Endothelial cell of umbilical vein (primary cell): ENCODE measurements around the gene ZNF557. TPM values are rescaled to one million over a fixed set of nuclear protein-coding genes. Genes with fewer than 3 reads are reported as not detected.
"Not testable (repeated sequence)": the region's sequence is repeated elsewhere in the genome, so short reads cannot be mapped to it uniquely, and the experiment has no call there.

Experiments
- BruUV-seq: library from RNA; stranded (reverse); fragments of 400-500 nt; replicated peaks from 2 replicates; lab custom pipeline; 2021; lab: Mats Ljungman, UMichigan
- CTCF ChIA-PET: fragments of 300-600, 350-600 bp; sonication (Branson Sonifier 250); formaldehyde crosslinking; loops from one replicate; lab custom pipeline; 2021; ENCODE audit warnings: antibody characterized with exemption, inconsistent platforms; lab: Charles Lee
- POLR2A ChIA-PET: fragments of 300-600, 350-600 bp; sonication (Branson Sonifier 250); formaldehyde crosslinking; loops from one replicate; lab custom pipeline; 2021; ENCODE audit warnings: antibody characterized with exemption, inconsistent platforms; lab: Charles Lee
- DNase-seq: peaks from one replicate; pipeline ENCODE4 v3.0.0-alpha.2; 2011; ENCODE audit warnings: low read depth, low spot score
- FAIRE-seq: peaks from 2 replicates; lab custom pipeline; 2011; peaks lifted over from hg19 to GRCh38; lab: Jason Lieb, UNC
- H2AFZ ChIP-seq: 2 replicates; pipeline ENCODE4 v1.6.0; 2012; ENCODE audit warnings: low read depth, low read length, control low read depth, inconsistent platforms
- H3K27ac ChIP-seq: 2 replicates; pipeline ENCODE4 v1.5.1; 2011; ENCODE audit warnings: low read depth, mild to moderate bottlenecking, control low read depth, low read length, moderate library complexity; ENCODE audit not compliant: insufficient read depth
- H3K27me3 ChIP-seq, 2 experiments: 2 replicates each; pipeline versions ENCODE4 v1.6.0 to v1.6.1; 2011; ENCODE audit warnings: low read length in 2 of 2, mixed read lengths in 1 of 2; ENCODE audit not compliant: control insufficient read depth in 2 of 2, insufficient read depth in 2 of 2
- H3K36me3 ChIP-seq, 2 experiments: 2 replicates in 1 of 2; 3 replicates in 1 of 2; pipeline ENCODE4 v1.5.1; 2011; ENCODE audit warnings: low read length in 2 of 2, mild to moderate bottlenecking in 1 of 2, moderate library complexity in 1 of 2; ENCODE audit not compliant: control insufficient read depth in 2 of 2, insufficient read depth in 2 of 2; ENCODE audit errors: extremely low read depth in 1 of 2
- H3K4me1 ChIP-seq: 3 replicates; pipeline ENCODE4 v1.5.1; 2011; ENCODE audit warnings: mild to moderate bottlenecking, low read length; ENCODE audit not compliant: control insufficient read depth, insufficient read depth; ENCODE audit errors: extremely low read depth
- H3K4me2 ChIP-seq: 2 replicates; pipeline ENCODE4 v1.6.1; 2011; ENCODE audit warnings: low read length, control low read depth, mixed read lengths; ENCODE audit not compliant: insufficient read depth
- H3K4me3 ChIP-seq, 3 experiments: fragments of 200-600 bp in 1 of 3; sonication (generic), shearing (Covaris generic) in 1 of 3; replicated peaks in 1 of 3; 2 replicates each; pipeline ENCODE4 v1.5.1; 2011 to 2016; ENCODE audit warnings: control low read depth in 3 of 3, low read length in 3 of 3, mild to moderate bottlenecking in 2 of 3, inconsistent platforms in 1 of 3, low read depth in 1 of 3, moderate library complexity in 1 of 3; ENCODE audit not compliant: insufficient read depth in 1 of 3
- H3K79me2 ChIP-seq: 2 replicates; pipeline ENCODE4 v1.6.0; 2012; ENCODE audit warnings: low read length, inconsistent platforms; ENCODE audit not compliant: control insufficient read depth, insufficient read depth
- H3K9ac ChIP-seq: replicated peaks from 2 replicates; pipeline ENCODE3; 2011; ENCODE audit warnings: low read length, control low read depth; ENCODE audit not compliant: insufficient read depth; ENCODE audit errors: extremely low read depth
- H3K9me1 ChIP-seq: replicated peaks from 3 replicates; pipeline ENCODE4 v1.6.0; 2011; ENCODE audit warnings: mild to moderate bottlenecking, low read length; ENCODE audit not compliant: control insufficient read depth, insufficient read depth; ENCODE audit errors: extremely low read depth
- H3K9me3 ChIP-seq: replicated peaks from 2 replicates; pipeline ENCODE4 v1.5.1; 2012; ENCODE audit warnings: low read length, inconsistent platforms; ENCODE audit not compliant: control insufficient read depth, insufficient read depth
- H4K20me1 ChIP-seq: replicated peaks from 2 replicates; pipeline ENCODE3; 2011; ENCODE audit warnings: mild to moderate bottlenecking, low read length; ENCODE audit not compliant: control insufficient read depth, insufficient read depth; ENCODE audit errors: extremely low read depth
- CTCF ChIP-seq, 2 donors: IDR thresholded peaks; 1 replicate in 1 of 2; 2 replicates in 1 of 2; pipeline ENCODE4 v1.5.1; 2011; ENCODE audit warnings: low read length in 2 of 2, mild to moderate bottlenecking in 2 of 2, moderate library complexity in 2 of 2, control low read depth in 1 of 2, inconsistent platforms in 1 of 2, low read depth in 1 of 2; ENCODE audit not compliant: insufficient read depth in 1 of 2; ENCODE audit errors: extremely low read depth in 1 of 2
- EZH2 ChIP-seq: IDR thresholded peaks from 2 replicates; pipeline ENCODE4 v1.6.1; 2012; ENCODE audit warnings: borderline replicate concordance, low read depth, mild to moderate bottlenecking, moderate library complexity, low read length, inconsistent platforms; ENCODE audit not compliant: severe bottlenecking
- FOS ChIP-seq: IDR thresholded peaks from 2 replicates; pipeline ENCODE4 v1.6.1; 2011; ENCODE audit warnings: mild to moderate bottlenecking, low read length, moderate library complexity, borderline replicate concordance; ENCODE audit not compliant: insufficient read depth
- GATA2 ChIP-seq: IDR thresholded peaks from 2 replicates; pipeline ENCODE4 v1.7.0; 2011; ENCODE audit warnings: low read depth, mild to moderate bottlenecking, moderate library complexity, mixed read lengths, low read length; ENCODE audit not compliant: insufficient read length, insufficient read depth
- JUN ChIP-seq: IDR thresholded peaks from 2 replicates; pipeline ENCODE4 v1.6.1; 2011; ENCODE audit warnings: borderline replicate concordance, low read depth; ENCODE audit not compliant: insufficient read length, insufficient read depth
- MAX ChIP-seq: IDR thresholded peaks from 2 replicates; pipeline ENCODE4 v1.6.1; 2011; ENCODE audit not compliant: insufficient read depth, insufficient read length
- MYC ChIP-seq: IDR thresholded peaks from one replicate; pipeline ENCODE4 v1.6.1; 2011; ENCODE audit warnings: mild to moderate bottlenecking, low read depth, low read length
- POLR2A ChIP-seq: IDR thresholded peaks from 2 replicates; pipeline ENCODE4 v1.6.1; 2012; ENCODE audit warnings: low read depth, mild to moderate bottlenecking, control low read depth, low read length
- POLR2AphosphoS5 ChIP-seq: IDR thresholded peaks from 2 replicates; pipeline ENCODE4 v1.6.1; 2012; ENCODE audit warnings: low read depth, mild to moderate bottlenecking, control low read depth, low read length, moderate library complexity; ENCODE audit not compliant: insufficient read depth
- dilution Hi-C: fragments of 300-500 bp; cut with MboI; formaldehyde crosslinking; loops from one replicate; pipeline ENCODE4 v1.15.0; 2019; ENCODE audit warnings: low sequenced_read_pairs; ENCODE audit not compliant: extremely low pct_ligation_motif_present
- intact Hi-C: fragments of 100-400 bp; cut with micrococcal nuclease; formaldehyde crosslinking; loops from one replicate; pipeline ENCODE4 v1.10.0; 2022
- polyA plus RNA-seq, 4 experiments: library from polyadenylated mRNA; depleted of rRNA in 3 of 4; stranded (reverse) in 3 of 4; unstranded in 1 of 4; fragments of >200 nt; gene quantifications; 2 replicates each; pipeline versions ENCODE4 v1.2.1 to v1.2.3, GENCODE V29; 2011 to 2012; ENCODE audit warnings: missing spikeins in 1 of 4
- total RNA-seq: library from RNA; stranded (reverse); gene quantifications from 2 replicates; pipeline ENCODE4 v1.2.3, GENCODE V29; 2021

The ZNF557 gene
- total and polyA plus RNA-seq, 2 donors (not counting 3 experiments of a cell fraction or from before 2014, with no cell fraction given) = 1.9 to 8.0 TPM

GRCh38 chr19:7067122-7067521 is 2.4 kb upstream of the ZNF557 start:
- BruUV-seq, dilution Hi-C loops, H3K4me1 ChIP-seq, DNase-seq, H3K4me3 ChIP-seq, H3K9me3 ChIP-seq, H3K27ac ChIP-seq, POLR2A ChIA-PET, H3K9me1 ChIP-seq, H3K9ac ChIP-seq, H3K79me2 ChIP-seq, H4K20me1 ChIP-seq, H3K27me3 ChIP-seq, intact Hi-C loops, H3K4me2 ChIP-seq, H2AFZ ChIP-seq, H3K36me3 ChIP-seq: not testable (repeated sequence)
- FAIRE-seq = peak; percentile 77
- peak; percentile 4 to 26 for TF ChIP-seq CTCF (IDR thresholded peaks at IDR 0.05; ENCODE audit: extremely low read depth in 1 of 2, insufficient read depth in 1 of 2, low read depth in 1 of 2, low read length in 2 of 2)
- CTCF ChIA-PET = interaction anchor here (0.6 kb wide), 1 partner anchor 177 kb away, joined by 3 read pairs; no protein-coding TSS in a partner anchor

DNA sequence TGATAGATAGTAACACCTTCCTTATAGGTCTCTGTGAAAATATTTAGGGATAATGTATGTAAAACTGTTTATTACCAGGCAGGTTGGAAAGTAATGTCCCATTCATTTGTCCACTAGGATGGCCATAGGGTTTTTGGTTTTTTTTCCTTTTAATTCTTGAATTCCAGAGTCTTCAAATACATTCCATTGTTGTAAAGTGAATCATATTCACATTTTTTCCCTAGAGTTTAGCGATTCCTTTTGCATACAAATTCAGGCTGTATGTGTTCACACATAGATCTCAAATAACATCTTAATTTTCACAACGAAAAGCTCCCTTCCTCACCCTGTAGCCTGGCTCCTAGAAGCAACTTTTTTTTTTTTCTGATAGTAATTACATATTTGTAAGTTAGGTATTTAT is 1.8 kb upstream of the ZNF557 start:
- Histone ChIP-seq H2AFZ (no peak overlapping the region), H3K27me3 (no peaks in the 10 kb centered on the region), H3K27ac (no peak overlapping the region), H4K20me1 (no peaks in the 10 kb centered on the region), H3K4me1 (peaks cover 7% of the 10 kb centered on the region), H3K79me2 (peaks cover 9% of the 10 kb centered on the region), H3K9me3 (no peaks in the 10 kb centered on the region), H3K4me3 (no peak overlapping the region), H3K4me2 (no peak overlapping the region), H3K9ac (no peak overlapping the region), H3K36me3 (peaks cover 2 to 6% of the 10 kb centered on the region in 2 experiments), H3K9me1 (no peaks in the 10 kb centered on the region)
- TF ChIP-seq MAX (no peak), CTCF (IDR thresholded peaks at IDR 0.05; ENCODE audit: extremely low read depth in 1 of 2, insufficient read depth in 1 of 2, low read depth in 1 of 2, low read length in 2 of 2) (no peak), POLR2AphosphoS5 (no peak), GATA2 (no peak), POLR2A (no peak), JUN (no peak), EZH2 (no peak), MYC (no peak), FOS (no peak)
- POLR2A ChIA-PET = interaction anchor here (0.5 kb wide), 1 partner anchor 421 kb away, joined by 7 read pairs; no protein-coding TSS in a partner anchor
- no peak for FAIRE-seq
- DNase-seq = no peak
- BruUV-seq = no TSS peak
- dilution Hi-C loops (no loop called here), intact Hi-C loops (no loop called here)
- CTCF ChIA-PET = no interaction called here
